ENCODE data around the gene KNCN.

Gene KNCN

GRCh38 chr1:46568461-46568891 lies 17.0 kb upstream of the KNCN start:
- no peak for DNase-seq

GRCh38 chr1:46563341-46563740 lies 11.9 kb upstream of the KNCN start:
- no peak for DNase-seq

GRCh38 chr1:46562498-46562897 lies 11.1 kb upstream of the KNCN start:
- no peak for DNase-seq

GRCh38 chr1:46558966-46559365 lies 7.5 kb upstream of the KNCN start:
- DNase-seq = no peak

GRCh38 chr1:46558141-46558963 lies 6.9 kb upstream of the KNCN start:
- DNase-seq = peak; percentile 38 to 75 (median 65)

GRCh38 chr1:46557403-46557802 lies 6.0 kb upstream of the KNCN start:
- no peak for DNase-seq

- DNase-seq = no peak
Measured at GRCh38 chr1:46556822-46557221, 5.4 kb upstream of the KNCN start.

GRCh38 chr1:46555826-46556619 lies 4.6 kb upstream of the KNCN start:
- DNase-seq = no peak

- DNase-seq = peak; percentile 26 to 85 (median 49)
Measured at GRCh38 chr1:46554597-46555381, 3.3 kb upstream of the KNCN start.

GRCh38 chr1:46554236-46554596 lies 2.8 kb upstream of the KNCN start:
- no peak for DNase-seq

- no peak for DNase-seq
Measured at GRCh38 chr1:46553506-46553905, 2.1 kb upstream of the KNCN start.

GRCh38 chr1:46552357-46553237 lies 1.1 kb upstream of the KNCN start:
- DNase-seq = peak in 1 of 3 experiments; percentile 42

GRCh38 chr1:46550751-46551231 lies 656 bp downstream of the KNCN start:
- DNase-seq = peak in 2 of 3 experiments; percentile 72 to 85

- DNase-seq = peak in 2 of 3 experiments; percentile 87
Measured at GRCh38 chr1:46549697-46550681, 1.5 kb downstream of the KNCN start.

- peak in 2 of 3 experiments; percentile 18 to 23 for DNase-seq
Measured at GRCh38 chr1:46547481-46548383, 3.7 kb downstream of the KNCN start.

GRCh38 chr1:46546210-46546609 lies 5.2 kb downstream of the KNCN start:
- DNase-seq = peak in 1 of 3 experiments; percentile 12

- DNase-seq = no peak
Measured at GRCh38 chr1:46545784-46546183, 5.7 kb downstream of the KNCN start.

- no peak for DNase-seq
Measured at GRCh38 chr1:46544561-46545240, 6.7 kb downstream of the KNCN start.

All from NCI-H1417 (cell line).